Left lung (tissue), 10 donors: Measurements from ENCODE around the gene HINT3. TPM values are rescaled to one million over a fixed set of nuclear protein-coding genes. Genes with fewer than 3 reads are reported as not detected.

Experiments used
- ATAC-seq: fragments of 200-7000 bp; cut with Tn5 transposase; one replicate; pipeline ENCODE4 v1.9.1; 2020; ENCODE audit warnings: moderate library complexity
- DNase-seq, 4 donors: peaks; one replicate each; pipeline ENCODE4 v3.0.0-alpha.2; 2013 to 2020
- H3K27ac ChIP-seq, 2 donors: fragments of 200-600 bp; sonication (generic) in 1 of 2; one replicate each; pipeline versions ENCODE4 v1.5.0 to v1.8.0; 2020 to 2021
- H3K27me3 ChIP-seq, 2 donors: fragments of 200-600 bp; sonication (generic) in 1 of 2; one replicate each; pipeline versions ENCODE4 v1.5.0 to v1.8.0; 2020 to 2021
- H3K36me3 ChIP-seq, 2 donors: fragments of 200-600 bp; sonication (generic) in 1 of 2; one replicate each; pipeline versions ENCODE4 v1.5.0 to v1.8.0; 2020 to 2021
- H3K4me1 ChIP-seq, 2 donors: fragments of 200-600 bp; one replicate each; pipeline ENCODE4 v1.8.0; 2021
- H3K4me3 ChIP-seq, 2 donors: fragments of 200-600 bp; sonication (generic) in 1 of 2; one replicate each; pipeline versions ENCODE4 v1.5.0 to v1.8.0; 2020 to 2021; ENCODE audit warnings: mild to moderate bottlenecking in 1 of 2
- H3K9me3 ChIP-seq, 2 donors: fragments of 200-600 bp; sonication (generic) in 1 of 2; one replicate each; pipeline versions ENCODE4 v1.5.0 to v1.8.0; 2020 to 2021
- CTCF ChIP-seq, 2 donors: fragments of 200-600 bp; sonication (generic) in 1 of 2; IDR thresholded peaks; one replicate each; pipeline versions ENCODE4 v1.5.0 to v1.8.0; 2021; ENCODE audit warnings: antibody characterized with exemption in 2 of 2
- intact Hi-C, 2 donors: fragments of 100-400 bp; cut with DNase I; formaldehyde crosslinking; loops; one replicate each; pipeline versions ENCODE4 v1.11.2 to v1.14.2; 2022
- polyA plus RNA-seq, 6 donors: library from polyadenylated mRNA; unstranded; fragments of 120-200 nt; gene quantifications; one replicate each; pipeline ENCODE4 v1.2.1, GENCODE V29; 2013; ENCODE audit not compliant: insufficient read length in 6 of 6
- total RNA-seq, 2 donors: library from RNA; stranded (reverse); fragmentation: NEBNext Ultra II Directional; extraction: Animal tissue kit (Norgen Biotek cat#: 25700); gene quantifications; one replicate each; pipeline ENCODE4 v1.2.1, GENCODE V29; 2021
- donor health status: DM: no; HTN: yes; CAD: no.
- donor health status: DM: no; HTN: no; CAD: no.

Gene HINT3
- total and polyA plus RNA-seq, 8 donors = 18.3 to 29.7 (median 23.9) TPM

DNA sequence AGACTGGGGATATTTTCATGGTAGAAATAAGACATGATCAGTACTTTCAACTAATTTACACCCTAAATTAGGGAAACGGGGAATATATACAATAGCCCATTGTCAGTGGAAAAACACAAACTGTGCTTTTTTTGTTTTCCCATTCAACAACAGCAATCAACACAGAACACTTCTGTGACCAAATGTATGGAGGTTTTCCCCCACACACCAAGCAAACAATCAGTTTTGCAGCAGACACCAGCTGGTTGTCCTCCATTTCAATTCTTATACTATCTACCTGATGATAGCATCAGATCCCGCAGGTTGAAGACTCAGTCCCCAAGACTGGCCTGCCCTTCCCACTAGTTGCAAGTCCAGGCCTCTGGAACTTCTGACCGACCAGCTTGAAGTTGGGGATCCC, 4.5 kb downstream of the HINT3 start:
- Histone ChIP-seq H3K27me3 (no peaks in the 10 kb centered on the region), H3K4me1 (peaks cover 5 to 30% of the 10 kb centered on the region in 2 donors), H3K4me3 (no peak overlapping the region), H3K27ac (no peak overlapping the region), H3K36me3 (peaks cover 0 to 6% of the 10 kb centered on the region in 2 donors), H3K9me3 (no peaks in the 10 kb centered on the region)
- intact Hi-C loops = no loop called here
- no peak for DNase-seq
- ATAC-seq = no peak
- no peak for TF ChIP-seq CTCF (IDR thresholded peaks at IDR 0.05)

DNA sequence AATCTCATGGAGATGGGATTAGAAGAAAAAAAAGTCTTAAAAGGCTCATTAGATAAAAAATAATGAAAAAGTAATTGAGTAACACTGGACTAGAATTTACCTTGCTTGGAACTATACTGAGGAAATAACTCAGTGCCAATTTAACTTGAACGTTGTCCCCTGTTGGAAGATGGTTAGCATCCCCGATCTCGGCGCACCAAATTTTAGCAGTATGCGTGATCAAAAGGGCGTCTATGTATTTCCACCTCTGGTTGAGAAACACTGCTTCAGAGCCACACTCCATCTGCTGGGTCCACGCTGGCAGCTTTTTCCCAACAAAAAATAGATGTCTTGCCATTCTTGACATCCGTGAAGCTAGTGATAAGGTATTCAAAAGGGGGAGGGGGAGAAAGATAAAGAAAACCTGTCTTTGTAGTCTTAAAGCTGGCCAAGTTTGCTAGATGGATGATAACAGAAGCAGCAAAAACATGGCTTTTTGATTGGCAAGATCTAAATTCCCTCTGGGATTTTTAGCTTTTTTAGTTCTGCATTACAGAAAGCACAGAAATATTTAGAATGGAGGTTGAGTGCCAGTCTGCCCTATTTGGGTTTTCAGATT, 6.4 kb downstream of the HINT3 start:
- intact Hi-C loops = no loop called here
- no peaks in the 10 kb centered on the region for H3K27me3 ChIP-seq
- H3K27ac ChIP-seq = no peak overlapping the region
- no peaks in the 10 kb centered on the region for H3K9me3 ChIP-seq
- no peak for DNase-seq
- H3K36me3 ChIP-seq = peaks cover 0 to 15% of the 10 kb centered on the region in 2 donors
- no peak for TF ChIP-seq CTCF (IDR thresholded peaks at IDR 0.05)
- peaks cover 4 to 21% of the 10 kb centered on the region in 2 donors for H3K4me1 ChIP-seq
- no peak overlapping the region for H3K4me3 ChIP-seq
- no peak for ATAC-seq

GRCh38 chr6:125963817-125964216, 7.2 kb downstream of the HINT3 start:
- H3K4me3 ChIP-seq = no peak overlapping the region
- no peak overlapping the region for H3K27ac ChIP-seq
- H3K36me3 ChIP-seq = peaks cover 0 to 19% of the 10 kb centered on the region in 2 donors
- no peaks in the 10 kb centered on the region for H3K9me3 ChIP-seq
- TF ChIP-seq CTCF (IDR thresholded peaks at IDR 0.05) = no peak
- peaks cover 0 to 13% of the 10 kb centered on the region in 2 donors for H3K4me1 ChIP-seq
- ATAC-seq = no peak
- DNase-seq = no peak
- intact Hi-C loops = no loop called here
- H3K27me3 ChIP-seq = no peaks in the 10 kb centered on the region

DNA sequence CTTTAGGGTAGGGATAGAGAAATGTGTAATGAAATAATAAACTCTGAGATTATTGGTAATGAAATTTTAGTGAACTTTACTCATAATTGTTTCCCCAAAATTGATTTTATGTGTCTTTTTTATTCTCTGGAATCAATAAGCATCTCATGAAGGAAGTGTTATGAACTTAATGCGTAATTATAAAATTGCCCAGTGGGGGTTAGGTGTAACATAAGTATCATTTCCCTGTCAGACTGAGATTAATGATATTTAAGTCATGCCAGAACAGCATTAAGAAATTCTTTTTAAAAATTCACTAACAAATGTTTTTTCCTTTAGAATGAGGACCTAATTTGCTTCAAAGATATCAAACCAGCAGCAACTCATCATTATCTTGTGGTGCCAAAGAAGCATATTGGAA, 10.0 kb downstream of the HINT3 start:
- H3K4me3 ChIP-seq = no peak overlapping the region
- DNase-seq = no peak
- no peak overlapping the region for H3K27ac ChIP-seq
- intact Hi-C loops = no loop called here
- no peak for TF ChIP-seq CTCF (IDR thresholded peaks at IDR 0.05)
- H3K4me1 ChIP-seq = no peaks in the 10 kb centered on the region
- peaks cover 0 to 13% of the 10 kb centered on the region in 2 donors for H3K36me3 ChIP-seq
- no peaks in the 10 kb centered on the region for H3K27me3 ChIP-seq
- no peak for ATAC-seq
- H3K9me3 ChIP-seq = no peaks in the 10 kb centered on the region

GRCh38 chr6:125968493-125968892, 11.9 kb downstream of the HINT3 start:
- Histone ChIP-seq H3K36me3 (peaks cover 0 to 22% of the 10 kb centered on the region in 2 donors), H3K27ac (no peak overlapping the region), H3K9me3 (no peaks in the 10 kb centered on the region), H3K4me3 (no peak overlapping the region), H3K4me1 (no peaks in the 10 kb centered on the region), H3K27me3 (no peaks in the 10 kb centered on the region)
- no peak for TF ChIP-seq CTCF (IDR thresholded peaks at IDR 0.05)
- intact Hi-C loops = no loop called here
- ATAC-seq = no peak
- DNase-seq = no peak
